ENCODE measurements around the gene FPGS. TPM values are rescaled to one million over a fixed set of nuclear protein-coding genes. Genes with fewer than 3 reads are reported as not detected.
"Not testable (repeated sequence)": the region's sequence is repeated elsewhere in the genome, so short reads cannot be mapped to it uniquely, and the experiment has no call there.

Gene FPGS
- total RNA-seq, 2 donors from 2014 or later: 43.9 to 47.0 TPM

- TF ChIP-seq CTCF (IDR thresholded peaks at IDR 0.05): no peak
- H3K36me3 ChIP-seq: peaks cover 23% of the 10 kb centered on the region
- peaks cover 0 to 92% of the 10 kb centered on the region in 2 donors for H3K4me1 ChIP-seq
These were observed 34.7 kb downstream of the FPGS start for GRCh38 chr9:127837346-127837745.

GRCh38 chr9:127838375-127839078 lies 35.8 kb downstream of the FPGS start:
- peaks cover 34% of the 10 kb centered on the region for H3K36me3 ChIP-seq
- no peaks in the 10 kb centered on the region for H3K27me3 ChIP-seq
- no peaks in the 10 kb centered on the region for H3K9me3 ChIP-seq
- peak overlapping the region in 1 of 2 donors; percentile 14 for H3K4me3 ChIP-seq
- no peak for TF ChIP-seq CTCF (IDR thresholded peaks at IDR 0.05)
- DNase-seq (ENCODE audit: low spot score): peak; percentile 96
- H3K4me1 ChIP-seq: peaks cover 0 to 86% of the 10 kb centered on the region in 2 donors
- peak overlapping the region; percentile 90 to 91 for H3K27ac ChIP-seq

More at GRCh38 chr9:127837346-127837745, 34.7 kb downstream of the FPGS start:
- H3K4me3 ChIP-seq: no peak overlapping the region
- peak overlapping the region; percentile 90 to 91 for H3K27ac ChIP-seq
- no peak for DNase-seq (ENCODE audit: low spot score)
- H3K9me3 ChIP-seq: no peaks in the 10 kb centered on the region
- no peaks in the 10 kb centered on the region for H3K27me3 ChIP-seq

GRCh38 chr9:127841087-127841835 lies 38.6 kb downstream of the FPGS start:
- no peak for TF ChIP-seq CTCF (IDR thresholded peaks at IDR 0.05)
- H3K4me3 ChIP-seq: no peak overlapping the region
- no peaks in the 10 kb centered on the region for H3K27me3 ChIP-seq
- peaks cover 0 to 86% of the 10 kb centered on the region in 2 donors for H3K4me1 ChIP-seq
- H3K9me3 ChIP-seq: no peaks in the 10 kb centered on the region
- H3K27ac ChIP-seq: peak overlapping the region in 1 of 2 donors; percentile 90
- H3K36me3 ChIP-seq: peaks cover 34% of the 10 kb centered on the region
- DNase-seq (ENCODE audit: low spot score): no peak

GRCh38 chr9:127844821-127845359 lies 42.2 kb downstream of the FPGS start:
- peaks cover 0 to 71% of the 10 kb centered on the region in 2 donors for H3K4me1 ChIP-seq
- peak overlapping the region in 1 of 2 donors; percentile 14 for H3K4me3 ChIP-seq

GRCh38 chr9:127845619-127846018 lies 42.9 kb downstream of the FPGS start:
- Histone ChIP-seq H3K4me1 (peaks cover 0 to 65% of the 10 kb centered on the region in 2 donors), H3K27ac (peak overlapping the region; percentile 79 to 88), H3K9me3 (peaks cover 0 to 11% of the 10 kb centered on the region in 2 donors), H3K4me3 (peak overlapping the region in 1 of 2 donors; percentile 36), H3K36me3 (peaks cover 37% of the 10 kb centered on the region)
- not testable (repeated sequence) for H3K27me3 ChIP-seq; DNase-seq (ENCODE audit: low spot score)

More at GRCh38 chr9:127844821-127845359, 42.2 kb downstream of the FPGS start:
- H3K9me3 ChIP-seq: peaks cover 0 to 11% of the 10 kb centered on the region in 2 donors
- H3K27ac ChIP-seq: peak overlapping the region; percentile 79 to 88
- peaks cover 37% of the 10 kb centered on the region for H3K36me3 ChIP-seq
- H3K27me3 ChIP-seq: no peaks in the 10 kb centered on the region
- DNase-seq (ENCODE audit: low spot score): no peak
- TF ChIP-seq CTCF (IDR thresholded peaks at IDR 0.05): no peak

Measured in right atrium auricular region (tissue), 2 donors.